HG03064 (cell line): Measurements from ENCODE around the gene RPL15.

ENCODE experiments used
- ATAC-seq: cut with Tn5 transposase; IDR thresholded peaks from one replicate; pipeline ENCODE4 v1.9.1; 2021; ENCODE audit warnings: low read depth; ENCODE audit not compliant: unreplicated experiment

Gene RPL15

DNA sequence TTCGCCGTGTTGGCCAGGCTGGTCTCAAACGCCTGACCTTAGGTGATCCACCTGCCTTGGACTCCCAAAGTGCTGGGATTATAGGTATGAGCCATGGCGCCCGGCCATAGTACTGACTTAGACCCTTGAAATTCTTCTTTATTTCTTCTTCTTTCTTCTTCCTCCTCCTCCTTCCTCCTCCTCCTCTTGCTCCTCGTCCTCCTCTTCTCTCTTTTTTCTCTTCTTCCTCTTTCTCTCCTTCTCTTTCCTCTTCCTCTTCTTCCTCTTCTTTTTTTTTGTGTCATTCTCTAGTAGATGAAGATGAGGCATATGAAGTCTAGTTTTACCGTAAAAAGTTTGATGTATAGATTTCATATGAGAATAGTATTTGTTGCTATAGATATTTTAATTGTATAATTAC, 9.3 kb downstream of the RPL15 start:
- no peak for ATAC-seq

DNA sequence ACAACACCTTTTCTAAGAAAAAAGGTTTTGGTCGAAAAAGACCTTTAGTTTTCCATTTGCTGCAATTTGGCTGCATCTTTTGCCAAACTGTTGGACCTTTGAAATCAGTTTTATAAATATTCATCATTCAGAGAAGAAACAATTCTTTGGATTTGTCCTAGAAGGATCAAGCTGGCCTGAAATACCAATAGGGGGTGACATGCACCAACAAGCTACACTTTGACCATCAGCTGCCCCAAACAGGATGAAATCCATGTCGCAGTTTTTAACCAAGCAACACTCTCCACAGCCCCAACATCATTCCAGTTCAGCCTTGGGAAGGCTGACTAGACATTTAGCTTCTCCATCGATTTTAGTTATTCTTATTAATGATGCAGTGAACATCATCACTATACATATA, 9.8 kb downstream of the RPL15 start:
- ATAC-seq = no peak

DNA sequence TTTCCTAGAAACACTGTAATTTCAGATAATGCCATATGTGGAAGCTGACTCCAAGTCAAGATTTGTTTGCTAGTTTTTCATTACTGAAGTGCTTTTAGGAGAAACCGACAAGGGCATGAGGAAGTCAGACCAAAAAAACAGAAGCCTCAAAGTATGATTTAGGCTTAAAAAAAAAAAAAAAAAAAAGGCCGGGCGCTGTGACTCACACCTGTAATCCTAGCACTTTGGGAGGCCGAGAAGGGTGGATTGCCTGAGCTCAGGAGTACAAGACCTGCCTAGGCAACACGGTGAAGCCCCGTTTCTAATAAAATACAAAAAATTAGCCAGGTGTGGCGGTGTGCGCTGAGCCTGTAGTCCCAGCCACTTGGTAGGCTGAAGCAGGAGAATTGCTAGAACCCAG, 11.6 kb downstream of the RPL15 start:
- ATAC-seq = no peak

DNA sequence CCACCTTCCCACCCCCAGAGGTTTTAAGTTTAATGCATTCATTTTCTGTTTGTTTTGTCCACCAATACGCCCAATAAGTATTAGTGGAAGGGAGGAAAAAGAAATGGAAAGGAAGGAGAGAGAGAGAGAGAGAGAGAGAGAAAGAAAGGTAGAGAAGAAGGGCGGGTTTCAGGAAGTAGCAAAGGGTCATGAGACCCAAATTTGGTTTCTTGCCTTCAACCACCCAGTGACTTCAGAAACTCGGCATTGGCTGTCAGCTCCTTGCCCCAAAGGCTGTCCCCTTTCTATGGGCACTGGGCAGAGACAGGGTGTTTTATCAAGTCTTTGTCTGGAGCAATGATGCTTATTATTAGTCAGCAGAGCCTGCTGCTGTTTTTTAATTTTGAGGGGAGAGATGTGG, 14.7 kb downstream of the RPL15 start:
- no peak for ATAC-seq

DNA sequence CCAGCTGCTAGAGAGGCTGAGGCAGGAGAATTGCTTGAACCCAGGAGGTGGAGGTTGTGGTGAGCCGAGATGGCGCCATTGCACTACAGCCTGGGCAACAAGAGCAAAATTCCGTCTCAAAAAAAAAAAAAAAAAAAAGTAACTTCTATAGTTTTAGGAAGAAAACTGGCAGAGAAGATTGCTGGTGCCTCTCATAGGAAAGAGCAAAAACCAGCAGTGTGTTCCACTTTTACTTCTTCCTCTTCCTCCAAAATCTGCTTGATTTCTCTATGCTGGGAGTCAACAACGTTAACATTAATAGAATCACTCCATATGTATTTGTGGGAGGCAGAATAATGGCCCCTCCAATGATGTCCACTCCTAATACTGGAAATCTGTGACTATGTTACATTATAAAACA, 15.6 kb downstream of the RPL15 start:
- ATAC-seq = no peak

DNA sequence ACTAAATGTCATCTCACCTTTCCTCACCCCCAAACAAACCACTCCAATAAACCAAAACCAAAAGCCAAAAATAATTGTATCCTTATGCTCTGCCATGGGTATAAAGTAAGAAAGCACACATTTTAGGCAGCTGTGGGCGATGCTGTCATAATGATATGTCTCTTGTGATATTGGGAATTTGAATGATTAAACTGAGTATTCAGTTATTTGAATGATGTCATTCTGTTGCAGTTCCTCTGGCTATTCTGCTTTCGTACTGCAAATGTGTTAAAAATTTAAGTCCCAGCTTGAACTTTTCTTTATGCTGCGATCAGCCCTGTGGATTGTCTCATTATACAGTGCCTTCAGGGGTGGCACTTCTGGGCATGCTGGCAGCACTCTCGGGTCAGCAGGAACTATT, 17.3 kb downstream of the RPL15 start:
- ATAC-seq = no peak

DNA sequence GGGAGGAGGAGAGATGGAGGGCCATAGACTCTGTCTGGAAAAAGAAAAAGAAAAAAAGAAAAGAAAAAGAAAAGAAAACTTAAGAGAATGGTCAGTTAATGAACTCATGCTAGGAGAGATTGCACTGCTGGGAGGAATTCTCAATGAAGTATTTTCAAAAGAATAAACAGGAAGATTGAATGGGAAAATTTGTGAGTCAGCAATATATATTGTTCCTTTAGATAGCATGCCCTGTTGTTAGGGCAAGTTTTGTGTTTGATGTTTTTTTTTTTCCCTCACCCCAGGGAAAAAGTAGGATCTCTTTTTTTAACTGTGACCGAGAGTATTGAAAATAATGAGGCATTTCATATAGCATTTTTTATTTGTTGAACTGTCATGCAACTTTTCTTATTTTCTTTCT, 20.4 kb downstream of the RPL15 start:
- no peak for ATAC-seq

DNA sequence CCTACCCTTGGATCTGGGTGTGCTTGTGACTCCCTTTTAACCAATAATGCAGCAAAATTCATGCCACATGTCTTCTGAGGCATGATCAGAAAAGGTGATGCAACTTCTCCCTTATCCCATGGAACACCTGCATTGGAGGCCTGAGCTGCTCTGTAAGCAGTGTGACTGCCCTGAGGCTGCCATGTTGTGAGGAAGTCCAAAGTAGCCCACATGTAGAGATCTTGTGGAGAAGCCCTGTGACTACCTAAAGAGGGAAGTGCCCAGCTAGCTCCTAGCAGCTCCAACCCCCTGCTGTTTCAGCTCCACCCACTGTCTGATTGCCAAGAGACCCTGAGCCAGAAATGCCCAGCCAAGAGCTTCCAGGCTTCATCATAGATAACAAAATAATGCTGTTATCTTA, 21.8 kb downstream of the RPL15 start:
- ATAC-seq = no peak

DNA sequence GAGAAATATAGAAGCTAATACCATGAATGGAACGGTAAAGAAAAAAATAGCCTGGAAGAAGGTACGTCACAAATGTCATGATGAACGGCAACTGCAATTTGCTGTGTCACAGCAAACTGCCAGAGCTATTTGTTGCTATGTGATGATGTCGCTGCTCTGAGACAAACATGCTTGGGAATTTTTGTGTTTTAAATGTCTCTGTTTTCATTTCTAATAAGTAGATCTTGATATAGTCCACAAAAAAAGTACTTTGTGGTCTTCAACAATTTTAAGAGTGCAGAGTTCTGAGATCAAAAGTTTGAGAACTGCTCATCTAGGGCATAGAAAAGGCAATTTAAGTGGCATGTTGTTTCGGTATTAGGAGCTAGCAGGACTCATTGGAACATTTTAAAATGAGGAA, 23.8 kb downstream of the RPL15 start:
- ATAC-seq = no peak

DNA sequence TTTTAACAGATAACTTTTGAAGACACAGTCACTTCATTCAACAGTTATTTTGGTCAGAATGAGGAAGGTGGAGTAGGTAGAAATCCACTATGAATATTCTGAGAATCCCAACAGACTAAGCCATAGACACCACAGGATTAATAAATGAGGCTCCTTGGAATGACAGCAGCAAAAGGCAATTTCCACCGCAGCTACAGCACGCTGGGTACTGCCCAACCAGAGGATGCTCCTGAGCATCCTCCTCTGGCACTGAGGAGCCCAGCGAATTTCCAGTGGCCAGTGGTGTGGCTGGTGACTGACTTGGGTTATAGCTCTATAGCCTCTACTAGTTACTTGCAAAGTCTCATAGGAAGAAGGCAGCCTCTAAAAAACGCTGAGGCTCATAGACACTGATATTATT, 24.5 kb downstream of the RPL15 start:
- no peak for ATAC-seq

DNA sequence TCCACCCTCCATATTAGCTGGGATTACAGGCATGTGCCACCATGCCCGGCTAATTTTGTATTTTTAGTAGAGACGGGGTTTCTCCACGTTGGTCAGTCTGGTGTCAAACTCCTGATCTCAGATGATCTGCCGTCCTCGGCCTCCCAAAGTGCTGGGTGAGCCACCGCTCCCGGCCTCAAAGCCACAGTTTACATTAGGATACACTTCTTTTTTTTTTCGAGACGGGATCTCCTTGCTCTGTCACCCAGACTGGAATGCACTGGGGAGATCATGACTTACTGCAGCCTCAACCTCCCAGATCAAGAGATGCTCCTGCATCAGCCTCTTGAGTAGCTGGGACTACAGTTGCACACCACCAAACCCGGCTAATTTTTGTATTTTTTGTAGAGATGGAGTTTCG, 25.6 kb downstream of the RPL15 start:
- no peak for ATAC-seq

DNA sequence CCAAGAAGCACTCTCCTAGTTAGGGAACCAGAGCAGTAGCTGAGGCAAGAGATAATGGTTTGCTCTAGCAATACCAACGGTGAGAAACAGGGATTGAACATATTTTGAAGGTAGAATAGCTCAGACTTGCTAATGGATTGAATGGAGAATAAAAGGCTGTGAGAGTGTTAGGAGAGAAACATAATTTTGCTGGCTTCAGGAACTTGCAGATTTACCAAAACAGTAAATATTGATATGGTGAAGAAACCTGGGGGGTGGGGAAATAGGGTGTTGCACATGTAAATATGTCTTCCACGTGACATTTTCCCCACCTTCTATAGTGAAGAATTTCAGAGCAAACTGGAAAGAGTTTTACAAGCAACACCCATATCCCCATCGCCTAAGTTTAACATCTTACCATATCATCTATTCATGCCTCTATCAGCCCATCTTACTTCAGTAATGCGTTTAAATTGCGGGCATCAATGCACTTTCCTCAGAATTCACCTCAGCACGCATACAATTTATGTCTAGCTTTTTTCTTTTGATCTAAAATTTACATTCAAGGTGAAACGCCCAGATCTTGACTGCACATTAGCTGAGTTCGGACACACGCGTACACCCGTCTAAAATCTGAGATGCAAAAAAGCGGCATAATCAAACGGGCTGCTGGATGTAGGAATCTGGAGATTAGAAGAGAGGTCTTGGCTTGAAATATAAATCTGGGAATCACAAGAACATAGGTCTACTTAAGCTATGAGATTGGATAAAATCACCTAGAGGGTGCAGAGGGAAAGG, 27.3 kb downstream of the RPL15 start:
- no peak for ATAC-seq

DNA sequence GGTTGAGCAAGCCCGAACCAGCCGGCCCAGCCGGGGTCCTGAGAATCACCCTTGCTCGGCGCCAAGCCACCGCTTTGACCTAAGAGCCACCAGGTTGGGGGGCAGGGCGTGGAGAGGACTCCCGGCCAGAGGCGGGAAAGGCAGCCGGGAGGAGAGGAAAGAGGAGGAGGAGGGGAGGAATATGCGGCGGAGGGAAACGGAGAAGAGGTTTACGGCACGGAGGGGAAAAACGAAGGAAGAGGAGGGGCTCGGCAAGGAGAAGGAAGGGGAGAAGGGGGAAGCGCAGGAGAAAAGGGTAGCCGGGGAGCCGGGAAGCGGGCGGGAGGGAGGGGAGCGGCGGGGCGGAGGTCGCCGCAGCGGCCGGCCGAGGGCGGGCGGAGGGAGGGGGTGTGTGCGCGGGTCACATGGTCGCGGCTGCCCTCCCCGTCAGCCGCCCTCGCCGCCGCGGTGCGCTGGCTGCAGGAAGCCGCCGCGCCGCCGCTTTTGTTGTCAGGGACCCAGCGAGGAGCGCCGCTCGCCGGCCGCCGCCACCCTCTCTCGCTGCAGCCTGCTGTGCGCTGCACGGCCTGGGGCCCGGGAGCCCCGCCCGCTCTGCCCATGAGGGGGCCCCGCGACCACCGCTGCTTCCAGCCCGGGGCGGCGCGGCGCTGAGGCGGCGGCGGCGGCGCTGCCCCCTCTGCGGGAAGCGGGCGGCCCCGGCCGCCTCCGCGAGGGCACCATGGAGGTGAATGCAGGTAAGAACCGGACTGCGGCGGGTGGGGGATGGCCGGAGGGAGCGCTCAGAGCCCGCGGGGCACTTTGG, 28.1 kb downstream of the RPL15 start, which contains the start of gene NR1D2:
Gene NR1D2, plus strand, starts transcription at position 426 of the 802 bp plus-strand sequence. Its CDS starts 293 bp downstream, at position 719.
- peak; percentile 63 for ATAC-seq

DNA sequence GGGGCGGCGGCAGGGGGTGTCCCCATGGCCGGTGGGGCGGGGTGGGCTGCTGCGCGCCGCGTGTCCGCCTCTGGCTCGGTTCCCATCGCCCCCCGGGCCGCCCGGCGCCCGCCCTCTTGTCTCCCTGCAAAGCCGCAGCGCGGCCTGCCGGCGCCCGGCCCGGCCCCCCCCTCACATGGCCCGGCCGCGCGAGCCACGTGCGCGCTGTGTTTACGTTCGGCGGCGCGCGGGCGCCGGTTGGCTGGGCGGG, 28.7 kb downstream of the RPL15 start:
- no peak for ATAC-seq

DNA sequence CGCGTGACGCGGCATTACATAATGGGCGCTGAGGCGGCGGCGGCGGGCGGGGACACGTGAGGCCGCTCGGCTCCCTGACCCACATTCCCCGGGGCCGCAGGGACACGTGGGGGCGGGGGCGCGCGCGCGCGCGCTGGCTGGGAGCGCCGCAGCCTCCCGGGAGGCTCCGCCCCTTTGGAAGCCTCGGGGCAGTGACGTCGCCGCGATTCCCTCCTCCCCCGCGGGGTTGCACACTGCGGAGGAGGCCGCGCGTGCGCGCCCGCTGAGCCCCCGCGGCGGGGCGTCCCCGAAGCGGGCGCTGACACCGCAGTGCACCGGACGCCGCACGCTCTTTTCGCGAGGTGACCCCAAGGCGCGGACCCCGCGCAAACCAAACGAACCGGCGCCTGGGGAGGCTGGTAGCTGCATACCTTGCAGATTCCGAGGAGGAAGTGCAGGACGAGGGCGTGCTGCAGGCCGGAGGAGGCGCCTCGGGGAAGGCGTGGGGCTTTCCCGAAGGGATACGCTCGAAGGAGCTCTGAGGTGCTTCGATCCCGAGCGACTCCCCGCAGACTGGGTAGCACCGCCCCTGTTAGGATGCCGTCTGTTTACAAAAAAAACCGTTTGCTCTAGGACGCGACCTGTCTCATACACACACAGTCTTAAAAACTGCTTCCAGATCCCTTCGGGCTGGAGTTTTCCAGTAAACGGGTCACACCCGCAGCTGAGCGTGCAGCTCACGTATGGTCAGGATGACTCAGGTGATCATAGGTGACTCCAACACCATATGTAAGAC, 29.2 kb downstream of the RPL15 start:
- ATAC-seq = peak; percentile 63

DNA sequence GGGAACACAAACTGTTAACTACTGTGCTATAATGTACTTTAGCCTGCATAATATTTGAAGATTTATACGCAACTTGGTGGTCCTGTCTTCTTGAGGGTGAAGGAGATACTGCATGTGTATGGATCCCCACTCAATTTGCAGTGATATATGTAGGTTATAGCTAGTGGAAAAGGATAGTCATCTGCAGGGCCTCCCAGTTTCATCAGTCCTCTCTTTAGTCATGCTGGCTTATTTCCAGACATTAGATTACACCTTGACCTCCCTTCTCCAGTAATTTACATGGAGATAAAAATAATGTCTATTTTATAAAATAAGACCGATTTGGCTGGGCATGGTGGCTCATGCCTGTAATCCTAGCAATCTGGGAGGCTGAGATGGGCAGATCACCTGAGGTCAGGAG, 31.8 kb downstream of the RPL15 start:
- no peak for ATAC-seq

DNA sequence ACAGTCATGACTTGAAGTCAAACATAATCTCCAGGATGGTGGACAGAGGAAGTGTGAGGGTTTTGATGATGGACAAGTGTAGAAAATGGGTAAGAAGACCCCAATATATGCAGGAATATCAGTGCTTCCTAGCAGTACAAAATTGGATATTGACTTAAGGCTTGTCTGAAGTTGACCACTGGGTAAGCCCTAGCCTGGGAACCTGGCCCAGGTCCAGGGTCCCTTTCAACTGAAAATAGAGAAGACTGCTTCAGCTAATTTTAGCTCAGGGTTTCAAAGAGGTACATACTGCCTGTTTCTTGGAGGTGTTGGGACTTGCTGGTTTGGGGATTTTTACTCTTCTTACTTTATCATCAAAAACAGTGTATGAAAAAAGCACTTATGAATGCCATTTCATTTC, 32.9 kb downstream of the RPL15 start:
- peak; percentile 19 for ATAC-seq

DNA sequence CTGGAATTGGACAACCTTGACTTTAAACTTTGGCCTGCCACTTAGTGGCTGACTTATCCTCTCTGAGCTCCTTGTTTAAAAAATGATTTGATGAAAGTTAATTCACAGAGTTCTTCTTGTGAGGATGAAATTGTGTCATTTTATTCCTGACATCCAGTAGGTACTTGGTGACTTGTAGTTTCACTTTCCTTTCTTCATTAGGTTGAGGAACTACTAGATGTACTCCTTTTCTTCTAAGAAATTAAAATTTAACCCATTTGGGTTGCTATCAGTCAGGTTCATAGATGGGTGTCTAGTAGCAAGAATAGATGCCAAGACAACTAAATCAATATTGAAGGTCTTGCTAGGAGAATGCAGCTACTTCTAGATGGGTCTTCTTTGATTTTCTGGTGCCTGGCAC, 33.4 kb downstream of the RPL15 start:
- ATAC-seq = no peak

DNA sequence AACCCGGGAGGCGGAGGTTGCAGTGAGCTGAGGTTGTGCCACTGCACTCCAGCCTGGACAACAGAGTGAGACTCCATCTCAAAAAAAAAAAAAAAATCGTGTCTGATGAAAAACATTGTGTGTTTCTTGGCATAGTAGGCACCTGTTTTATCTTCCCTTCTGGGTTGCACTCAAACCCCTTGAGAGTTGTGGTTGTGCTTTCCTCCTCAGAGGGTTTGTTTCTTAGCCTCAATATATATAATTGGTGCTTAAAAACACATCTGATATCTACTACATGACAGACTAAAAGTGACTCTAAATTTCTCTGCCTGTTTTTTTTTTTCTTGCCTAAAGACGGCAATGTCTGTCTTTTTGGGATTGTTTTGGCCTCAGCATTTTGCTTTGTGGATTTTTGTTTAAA, 35.7 kb downstream of the RPL15 start:
- ATAC-seq = peak; percentile 55

DNA sequence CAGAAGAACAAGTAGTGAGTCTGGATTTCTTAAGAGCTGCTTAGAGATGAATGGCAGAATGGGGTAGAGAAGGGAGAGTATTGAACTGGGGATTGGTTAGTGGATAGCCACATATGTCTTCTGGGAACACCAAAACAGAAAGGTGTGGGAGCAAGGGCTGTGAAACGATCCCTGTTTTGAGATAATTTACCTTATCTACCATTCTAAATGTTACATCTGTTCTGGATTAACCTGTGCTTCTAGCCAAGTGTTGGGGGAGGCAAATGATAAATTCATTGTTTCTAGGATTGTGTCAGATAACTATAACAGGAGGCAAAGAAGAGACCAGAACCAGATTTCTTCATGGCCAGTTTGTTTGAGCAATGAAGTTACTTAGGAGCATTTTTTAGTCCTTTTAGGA, 36.6 kb downstream of the RPL15 start:
- ATAC-seq = no peak

DNA sequence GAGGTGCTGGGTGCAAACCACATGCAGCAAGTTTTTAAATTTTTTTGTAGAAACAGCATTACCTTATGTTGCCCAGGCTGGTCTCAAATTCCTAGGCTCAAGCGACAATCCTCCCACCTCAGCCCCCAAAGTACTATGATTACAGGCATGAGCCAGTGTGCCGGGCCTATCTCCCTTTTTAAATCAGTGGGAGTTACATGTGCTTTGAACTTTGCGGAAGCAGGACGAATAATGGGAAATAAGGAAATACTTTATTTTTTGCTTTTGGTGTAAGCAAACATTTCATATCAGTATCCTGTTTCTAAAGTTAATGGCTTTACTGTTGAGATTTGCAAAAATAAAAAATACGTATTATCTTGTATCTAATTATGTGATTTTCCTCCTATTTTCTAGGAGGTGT, 37.2 kb downstream of the RPL15 start:
- no peak for ATAC-seq

DNA sequence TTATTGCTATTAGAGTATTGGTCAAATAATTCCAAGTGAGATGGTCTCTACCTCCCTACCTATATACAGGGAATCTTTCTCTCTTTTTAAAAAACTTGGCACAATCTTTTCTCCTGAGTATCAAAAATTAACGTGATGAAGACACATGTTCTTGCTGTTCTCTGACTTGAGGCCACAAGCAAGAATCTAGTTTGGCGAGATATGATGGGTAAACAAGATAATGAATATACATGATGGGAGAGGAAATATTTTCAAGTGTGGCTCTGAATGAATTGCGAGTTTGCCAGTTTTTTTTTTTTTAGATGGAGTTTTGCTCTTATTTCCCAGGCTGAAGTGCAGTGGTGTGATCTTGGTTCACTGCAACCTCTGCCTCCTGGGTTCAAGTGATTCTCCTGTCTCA, 39.8 kb downstream of the RPL15 start:
- ATAC-seq = no peak
